Stimulated activated CD4-positive, alpha-beta T cell treated with anti-CD3 and anti-CD28 coated beads, Interleukin-1b, Interleukin-23, amount 100 ng/mL, for 4 hours (primary cell): Measurements from ENCODE around the gene TMC7.
"Not testable (repeated sequence)": the region's sequence is repeated elsewhere in the genome, so short reads cannot be mapped to it uniquely, and the experiment has no call there.

Source experiments
- DNase-seq, 2 donors: peaks; one replicate each; pipeline ENCODE4 v3.0.0-alpha.2; 2020; ENCODE audit warnings: low read depth in 2 of 2

Gene TMC7

DNA sequence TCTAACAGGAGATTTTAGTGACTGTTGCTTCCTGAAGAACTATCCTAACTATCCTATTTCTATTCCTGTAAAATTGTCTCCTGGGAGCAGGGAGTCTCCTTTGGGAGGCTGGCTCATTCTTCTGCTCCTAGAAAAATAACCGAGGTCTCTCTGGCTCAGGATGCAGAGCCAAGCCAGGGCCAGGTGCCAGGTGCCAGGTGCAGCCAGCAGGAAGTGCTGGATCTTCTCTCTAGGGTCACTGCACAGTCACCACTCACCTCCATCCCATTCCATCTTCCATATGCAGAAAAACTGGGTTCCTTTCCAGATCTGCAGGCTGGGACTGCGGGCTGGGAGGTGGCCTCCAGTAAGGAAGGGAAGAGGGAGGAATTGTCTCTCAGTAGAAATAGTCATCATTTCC lies 3.8 kb upstream of the TMC7 start:
- no peak for DNase-seq

DNA sequence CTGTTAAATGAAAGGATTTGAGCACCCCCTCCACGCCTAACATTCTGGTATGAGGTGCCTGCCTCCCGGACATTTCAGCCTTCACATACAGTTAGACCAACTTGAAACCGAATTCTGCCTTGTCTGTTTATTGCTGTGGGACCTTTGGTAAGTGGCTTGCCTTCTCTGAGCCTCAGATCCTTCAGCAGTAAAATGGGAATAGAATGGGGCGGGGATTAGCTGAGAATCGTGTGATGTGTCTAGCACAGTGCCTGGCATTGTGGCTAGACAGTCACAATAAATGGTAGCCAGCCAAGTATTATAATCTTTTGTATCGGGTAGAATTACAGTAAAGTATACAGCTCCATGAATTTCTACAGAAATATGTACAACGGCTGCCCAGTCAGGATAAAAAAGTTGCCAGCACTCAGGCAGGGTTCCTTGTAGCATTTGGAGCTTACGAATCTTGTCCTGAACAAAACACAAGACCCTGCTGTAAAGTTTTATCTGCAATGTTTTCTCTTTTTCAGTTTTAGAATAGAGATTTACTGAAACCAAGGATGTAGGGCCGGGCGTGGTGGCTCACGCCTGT lies 786 bp downstream of the TMC7 start:
- DNase-seq = no peak

DNA sequence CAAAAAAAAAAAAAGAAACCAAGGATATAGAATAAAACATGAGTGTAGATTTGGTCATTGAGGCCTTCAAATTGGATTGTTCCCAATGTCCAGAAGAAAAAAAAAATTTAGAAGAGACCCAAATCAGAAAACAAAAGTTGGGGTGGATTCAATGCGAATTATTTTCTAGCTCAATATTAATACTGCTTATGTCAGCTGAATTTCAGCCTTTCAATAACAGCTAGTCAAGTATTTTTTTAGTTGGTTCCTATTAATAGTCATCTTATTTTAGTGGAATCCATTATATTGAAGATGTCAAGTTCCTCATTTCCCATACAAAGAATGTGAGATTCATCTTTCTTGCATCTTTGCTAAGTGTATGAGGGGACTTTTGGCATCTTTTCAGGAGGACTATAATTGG lies 1.5 kb downstream of the TMC7 start:
- DNase-seq = not testable (repeated sequence)

DNA sequence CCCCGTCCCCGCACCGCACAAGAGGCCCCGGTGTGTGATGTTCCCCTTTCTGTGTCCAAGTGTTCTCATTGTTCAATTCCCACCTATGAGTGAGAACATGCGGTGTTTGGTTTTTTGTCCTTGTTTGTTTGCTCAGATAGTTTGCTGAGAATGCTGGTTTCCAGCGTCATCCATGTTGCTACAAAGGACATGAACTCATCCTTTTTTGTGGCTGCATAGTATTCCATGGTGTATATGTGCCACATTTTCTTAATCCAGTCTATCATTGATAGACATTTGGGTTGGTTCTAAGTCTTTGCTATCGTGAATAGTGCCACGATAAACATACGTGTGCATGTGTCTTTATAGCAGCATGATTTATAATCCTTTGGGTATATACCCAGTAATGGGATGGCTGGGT lies 8.0 kb downstream of the TMC7 start:
- not testable (repeated sequence) for DNase-seq

DNA sequence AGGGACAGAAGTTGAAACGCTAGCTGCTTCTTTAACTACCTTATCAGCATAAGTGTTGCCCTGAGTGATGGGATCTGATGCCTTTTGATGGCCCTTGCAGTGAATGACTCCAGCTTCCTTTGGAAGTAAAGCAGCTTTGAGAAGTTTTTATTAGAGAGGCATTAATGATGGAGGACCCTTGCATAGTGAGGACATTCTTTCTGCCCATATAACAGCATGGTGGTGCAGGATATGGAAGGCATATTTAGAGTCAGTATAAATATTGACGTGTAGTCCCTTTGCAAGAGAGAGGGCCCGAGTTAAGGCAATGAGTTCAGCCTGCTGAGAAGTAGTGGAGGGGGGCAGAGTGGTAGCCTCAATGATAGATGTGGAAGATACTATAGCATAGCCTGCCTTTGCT lies 9.8 kb downstream of the TMC7 start:
- not testable (repeated sequence) for DNase-seq

DNA sequence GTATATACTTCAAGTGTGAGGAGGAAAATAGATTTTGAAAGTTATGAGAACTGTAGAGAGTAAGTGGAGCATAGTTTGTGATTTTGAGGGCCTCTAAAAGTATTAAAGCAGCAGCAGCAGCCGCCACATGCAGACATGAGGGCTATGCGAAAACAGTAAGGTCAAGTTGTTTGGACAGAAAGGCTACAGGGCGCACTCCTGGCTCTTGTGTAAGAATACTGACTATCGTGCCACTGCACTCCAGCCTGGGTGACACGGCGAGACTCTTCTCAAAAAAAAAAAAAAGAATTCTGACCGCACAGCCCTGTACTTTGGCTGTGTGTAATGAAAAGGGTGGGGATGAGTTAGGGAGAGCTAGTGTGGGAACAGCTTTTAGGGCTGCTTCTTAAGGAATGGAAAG lies 10.4 kb downstream of the TMC7 start:
- DNase-seq = not testable (repeated sequence)

DNA sequence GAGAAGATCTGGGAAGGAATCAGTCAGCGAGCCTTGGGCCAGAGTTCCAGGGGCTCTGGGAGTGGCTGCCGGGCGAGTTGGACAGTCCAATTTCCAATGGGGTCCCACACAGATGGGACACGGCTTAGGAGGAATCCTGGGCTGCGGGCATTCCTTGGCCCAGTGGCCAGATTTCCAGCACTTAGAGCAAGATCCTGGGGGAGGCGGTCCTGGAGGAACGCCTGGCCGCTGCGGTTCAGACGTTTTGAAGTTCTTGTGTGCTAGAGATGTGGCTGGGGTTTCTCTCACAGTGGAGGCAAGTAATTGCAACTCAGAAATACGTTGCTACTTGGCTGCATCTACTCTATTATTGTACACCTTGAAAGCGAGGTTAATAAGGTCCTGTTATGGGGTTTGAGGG lies 11.7 kb downstream of the TMC7 start:
- DNase-seq = not testable (repeated sequence)

DNA sequence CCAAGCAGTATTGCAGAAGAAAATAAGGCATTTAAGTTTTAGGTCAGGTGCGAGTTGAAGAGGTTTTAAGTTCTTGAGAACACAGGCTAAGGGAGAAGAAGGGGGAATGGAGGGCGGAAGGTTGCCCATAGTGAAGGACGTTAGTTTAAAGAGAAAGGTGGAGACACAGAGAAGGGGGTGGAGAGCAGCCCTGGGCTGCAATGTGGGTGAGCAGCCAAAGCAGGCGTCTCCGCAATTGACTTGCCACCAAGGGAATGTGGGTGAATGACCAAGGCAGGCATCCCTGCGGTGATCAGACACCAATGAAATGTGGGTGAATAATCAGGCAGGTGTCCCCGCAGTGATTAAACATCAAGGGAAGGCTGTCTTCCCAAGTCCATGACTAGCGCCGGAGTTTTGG lies 12.8 kb downstream of the TMC7 start:
- DNase-seq = not testable (repeated sequence)

DNA sequence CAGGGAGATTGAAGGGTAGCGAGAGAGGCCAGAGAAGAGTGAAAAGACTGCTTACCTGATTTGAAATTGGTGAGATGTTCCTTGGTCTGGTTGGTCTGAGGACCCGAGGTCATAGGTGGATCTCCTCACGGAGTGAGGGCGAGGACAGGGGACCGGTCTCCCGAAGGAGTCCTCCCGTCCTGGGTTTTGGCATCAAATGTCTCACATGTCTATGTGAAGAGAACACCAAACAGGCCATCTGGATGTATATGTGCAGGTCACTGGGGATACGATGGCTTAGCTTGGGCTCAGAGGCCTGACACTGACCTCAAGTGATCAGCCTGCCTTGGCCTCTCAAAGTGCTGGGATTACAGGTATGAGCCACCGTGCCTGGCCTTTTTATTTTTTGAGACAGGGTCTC lies 13.3 kb downstream of the TMC7 start:
- not testable (repeated sequence) for DNase-seq

DNA sequence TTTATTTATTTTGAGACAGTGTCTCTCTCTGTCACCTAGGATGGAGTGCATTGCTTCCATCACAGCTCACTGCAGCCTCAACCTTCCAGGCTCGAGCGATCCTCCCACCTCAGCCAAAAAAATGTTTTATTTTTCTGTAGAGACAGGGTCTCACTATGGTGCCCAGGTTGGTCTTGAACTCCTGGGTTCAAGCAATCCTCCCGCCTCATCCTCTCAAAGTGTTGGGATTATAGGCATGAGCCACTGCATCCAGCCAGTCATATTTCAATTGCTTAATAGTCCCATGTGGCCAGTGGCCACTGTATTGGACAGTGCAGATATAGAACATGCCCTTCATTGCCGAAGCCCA lies 15.3 kb downstream of the TMC7 start:
- DNase-seq = no peak

DNA sequence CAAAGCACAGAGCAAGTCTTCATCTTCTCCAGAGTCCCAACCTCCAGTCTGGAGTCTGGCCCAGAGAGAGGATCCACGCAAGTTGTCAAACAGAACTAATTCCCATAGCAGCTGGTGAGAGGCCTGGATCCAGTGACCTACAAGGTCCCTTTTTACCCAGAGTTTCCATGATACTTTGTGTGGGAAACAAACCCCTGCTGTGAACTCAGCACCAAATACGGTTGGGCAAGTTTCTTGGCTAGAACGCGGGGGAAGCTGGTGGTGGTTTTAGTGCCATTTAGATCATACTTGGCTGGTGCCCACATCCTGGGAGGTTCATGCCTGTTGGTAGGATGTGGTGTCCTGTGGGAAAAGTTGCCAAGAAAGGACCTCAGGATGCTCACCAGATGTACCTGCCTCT lies 18.1 kb downstream of the TMC7 start:
- no peak for DNase-seq

DNA sequence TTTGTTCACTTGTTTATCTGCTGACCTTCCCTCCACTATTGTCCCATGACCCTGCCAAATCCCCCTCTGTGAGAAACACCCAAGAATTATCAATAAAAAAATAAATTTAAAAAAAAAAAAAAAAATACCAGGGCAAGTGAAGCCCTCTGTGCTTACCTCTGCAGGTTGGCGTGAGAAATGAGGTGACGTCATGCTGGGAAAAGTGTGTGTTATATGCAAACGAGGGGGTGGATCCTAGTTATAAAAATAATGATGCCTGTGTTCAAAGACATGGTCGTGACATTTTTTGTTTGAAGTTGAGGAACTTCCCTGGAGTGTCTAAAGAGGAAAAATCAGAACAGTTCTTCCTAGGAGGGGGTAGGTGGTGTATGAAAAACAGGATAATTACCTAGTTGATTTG lies 20.2 kb downstream of the TMC7 start:
- DNase-seq = no peak

DNA sequence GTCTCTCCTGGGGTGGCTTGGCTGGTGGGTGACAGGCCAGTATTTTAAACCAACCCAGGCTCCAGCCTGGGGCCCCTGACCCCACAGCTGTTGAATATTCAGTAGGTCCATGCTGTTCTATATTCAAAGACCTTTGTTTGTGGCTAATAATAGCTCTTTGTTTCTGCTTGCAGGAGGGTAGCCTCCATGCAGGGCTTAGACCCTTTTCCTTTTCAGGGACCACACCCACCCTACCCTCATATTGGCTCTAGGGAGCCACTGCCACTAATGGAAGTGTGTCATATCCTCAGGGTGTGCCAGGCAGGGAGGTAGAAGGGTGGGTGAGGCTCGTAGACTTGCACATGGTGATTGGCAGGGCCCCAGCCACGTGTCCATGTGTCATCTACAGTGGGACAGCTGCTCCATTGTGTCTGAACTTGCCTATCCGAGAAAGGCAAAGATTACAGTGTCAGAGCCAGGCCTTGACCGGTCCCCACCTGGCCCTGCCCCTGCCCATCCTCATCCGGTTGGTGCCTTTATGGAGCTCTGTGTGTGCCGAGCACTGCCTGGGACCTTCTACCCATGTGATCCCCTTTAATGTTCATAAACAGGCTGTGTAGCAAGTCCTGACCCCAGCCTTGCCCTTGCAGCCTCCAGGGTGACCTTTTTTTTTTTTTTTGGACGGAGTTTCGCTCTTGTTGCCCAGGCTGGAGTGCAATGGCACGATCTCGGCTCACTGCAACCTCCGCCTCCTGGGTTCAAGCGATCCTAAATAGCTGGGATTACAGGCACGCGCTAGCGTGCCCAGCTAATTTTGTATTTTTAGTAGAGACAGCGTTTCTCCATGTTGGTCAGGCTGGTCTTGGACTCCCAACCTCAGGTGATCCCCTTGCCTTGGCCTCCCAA lies 22.1 kb downstream of the TMC7 start:
- no peak for DNase-seq

DNA sequence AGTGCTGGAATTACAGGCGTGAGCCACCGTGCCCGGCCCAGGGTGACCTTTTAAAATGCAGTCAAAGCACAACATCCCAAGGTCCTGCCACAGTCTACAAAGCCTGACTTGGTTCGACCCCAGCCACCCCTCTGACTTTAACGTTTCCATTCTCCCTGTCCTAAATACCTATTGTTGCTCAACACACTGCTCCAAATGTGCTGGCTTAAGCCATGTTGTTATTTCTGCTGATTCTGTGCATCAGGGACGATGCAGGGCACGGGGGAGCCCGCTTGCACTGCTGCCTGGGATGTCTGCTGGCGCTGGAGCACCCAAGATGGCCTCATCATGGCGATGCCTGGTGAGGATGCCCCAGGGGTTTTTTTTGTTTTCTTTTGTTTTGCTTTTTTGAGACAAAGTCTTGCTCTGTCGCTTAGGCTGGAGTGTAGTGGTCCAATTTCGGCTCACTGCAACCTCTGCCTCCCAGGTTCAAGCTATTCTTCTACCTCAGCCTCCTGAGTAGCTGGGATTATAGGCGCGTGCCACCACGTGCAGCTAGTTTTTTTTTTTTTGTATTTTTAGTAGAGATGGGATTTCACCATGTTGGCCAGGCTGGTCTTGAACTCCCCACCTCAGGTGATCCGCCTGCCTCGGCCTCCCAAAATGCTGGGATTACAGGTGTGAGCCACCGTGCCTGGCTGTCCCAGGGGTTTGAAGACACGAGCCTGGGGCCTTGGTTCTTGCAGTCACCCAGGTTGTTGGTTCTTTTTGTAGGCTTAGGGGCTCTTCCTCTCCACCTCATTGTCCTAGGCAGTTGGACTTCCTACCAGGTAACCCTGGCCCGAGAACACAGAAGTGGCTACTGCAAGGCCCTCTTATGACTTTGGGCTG lies 22.9 kb downstream of the TMC7 start:
- no peak for DNase-seq

DNA sequence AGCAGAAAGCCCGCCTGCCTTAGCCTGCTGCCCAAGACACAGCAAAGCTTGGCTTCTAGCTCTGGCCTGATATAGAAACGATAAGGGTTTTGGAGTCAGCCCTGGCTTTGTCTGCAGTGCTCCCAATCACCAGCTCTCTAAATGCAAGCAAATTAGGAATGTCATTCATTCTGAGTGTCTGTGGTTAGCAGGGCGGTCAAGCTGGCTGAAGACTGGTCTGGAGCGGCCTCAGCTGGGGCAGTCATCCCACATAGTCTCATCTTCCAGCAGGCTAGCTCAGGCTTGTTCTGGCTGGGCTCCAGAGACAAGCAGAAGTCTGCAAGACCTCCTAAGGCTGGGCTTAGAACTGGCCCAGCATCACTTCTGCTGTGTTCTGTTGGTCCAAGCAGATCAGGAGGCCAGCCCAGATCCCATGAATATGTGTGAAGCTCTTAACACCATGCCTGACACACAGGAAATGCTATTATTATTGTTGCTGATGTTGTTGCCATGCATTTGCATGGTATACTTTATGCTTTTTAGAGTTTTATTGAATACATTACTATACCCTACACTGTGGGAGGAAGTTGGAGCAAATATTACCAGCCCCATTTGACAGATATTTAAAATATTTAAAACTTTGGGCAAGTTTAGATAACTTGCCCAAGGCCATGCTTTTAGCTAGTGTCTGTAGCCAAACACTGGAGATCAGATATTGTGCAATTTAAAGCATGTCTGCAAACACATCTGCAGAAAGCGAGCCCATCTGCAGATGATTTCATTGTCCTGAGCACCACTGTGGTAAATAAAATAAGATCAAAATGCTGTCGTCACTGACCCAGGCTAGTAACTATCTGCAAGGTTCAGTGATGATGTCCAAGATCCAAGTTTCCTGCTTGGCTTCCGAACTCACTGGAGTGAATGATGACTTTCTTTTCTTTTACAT lies 24.8 kb downstream of the TMC7 start:
- DNase-seq = no peak

DNA sequence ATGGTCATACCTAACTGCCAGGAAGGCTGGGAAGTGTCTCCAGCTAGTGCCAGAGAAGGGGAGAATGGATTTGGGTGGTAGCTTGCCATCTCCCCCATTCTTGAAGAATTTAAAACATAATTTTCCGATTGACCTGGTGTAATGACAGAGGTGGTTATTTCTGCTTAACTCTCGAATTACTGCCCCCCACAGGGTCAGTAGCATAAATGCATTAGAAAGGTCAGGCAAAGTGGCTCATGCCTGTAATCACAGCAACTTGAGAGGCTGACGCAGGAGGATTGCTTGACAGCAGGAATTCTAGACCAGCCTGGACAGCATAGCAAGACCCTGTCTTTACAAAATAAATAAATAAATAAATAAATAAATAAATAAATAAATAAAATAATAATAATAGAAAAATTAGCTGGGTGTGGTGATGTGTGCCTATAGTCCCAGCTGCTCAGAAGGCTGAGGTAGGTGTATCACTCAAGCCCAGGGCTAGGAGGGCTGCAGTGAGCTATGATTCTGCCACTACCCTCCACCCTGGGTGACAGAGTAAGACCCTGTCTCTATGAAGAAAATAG lies 27.5 kb downstream of the TMC7 start:
- DNase-seq = no peak

DNA sequence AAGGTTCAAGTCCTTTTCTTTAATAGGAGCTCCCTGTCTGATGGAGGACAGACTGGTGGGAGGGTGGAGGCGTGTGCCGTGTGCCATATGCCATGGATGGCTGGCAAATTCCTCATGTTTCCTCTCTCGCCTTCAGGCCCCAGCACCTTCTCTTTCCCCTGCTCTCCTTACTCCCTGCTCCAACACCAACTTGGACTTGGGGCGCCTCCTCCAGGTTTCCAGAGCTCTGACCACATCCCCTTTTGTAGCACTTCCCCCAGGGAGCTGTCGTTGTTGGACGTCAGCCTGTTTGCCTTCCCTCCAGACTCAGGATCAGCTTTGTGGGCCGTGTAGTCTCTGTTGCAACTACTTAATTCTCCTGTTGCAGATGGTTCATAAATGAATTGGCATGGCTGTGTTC lies 30.7 kb downstream of the TMC7 start:
- no peak for DNase-seq

DNA sequence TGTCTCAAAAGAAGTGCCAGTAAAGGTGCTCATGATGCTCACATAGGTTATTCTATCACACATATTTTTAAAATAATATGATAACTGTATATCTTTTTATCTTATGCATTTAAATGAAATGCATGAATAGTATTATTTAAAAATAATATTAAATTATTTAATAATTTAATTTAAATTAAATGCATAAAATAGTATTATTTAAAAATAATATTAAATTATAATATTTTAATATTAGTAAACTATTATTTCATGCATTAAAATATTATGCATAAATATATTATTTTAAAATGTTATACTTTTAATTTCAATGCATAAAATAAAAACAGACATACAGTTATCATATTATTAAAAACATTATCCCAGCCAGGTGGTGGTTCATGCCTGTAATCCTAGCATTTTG lies 33.4 kb downstream of the TMC7 start:
- DNase-seq = no peak

DNA sequence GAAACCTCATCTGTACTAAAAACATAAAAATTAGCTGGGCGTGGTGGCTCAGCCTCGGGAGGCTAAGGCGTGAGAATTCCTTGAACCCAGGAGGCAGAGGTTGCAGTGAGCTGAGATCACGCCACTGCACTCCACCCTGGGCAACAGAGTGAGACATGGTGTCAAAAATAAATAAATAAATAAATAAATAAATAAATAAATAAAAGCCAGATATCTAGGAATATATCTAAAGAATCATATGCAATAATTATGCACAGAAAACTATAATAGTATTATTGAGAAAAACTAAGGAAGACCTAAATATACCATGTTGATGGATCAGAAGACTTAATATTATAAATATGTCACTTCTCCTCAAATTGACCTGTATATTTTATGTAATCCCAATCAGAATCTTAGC lies 37.0 kb downstream of the TMC7 start:
- DNase-seq = no peak

DNA sequence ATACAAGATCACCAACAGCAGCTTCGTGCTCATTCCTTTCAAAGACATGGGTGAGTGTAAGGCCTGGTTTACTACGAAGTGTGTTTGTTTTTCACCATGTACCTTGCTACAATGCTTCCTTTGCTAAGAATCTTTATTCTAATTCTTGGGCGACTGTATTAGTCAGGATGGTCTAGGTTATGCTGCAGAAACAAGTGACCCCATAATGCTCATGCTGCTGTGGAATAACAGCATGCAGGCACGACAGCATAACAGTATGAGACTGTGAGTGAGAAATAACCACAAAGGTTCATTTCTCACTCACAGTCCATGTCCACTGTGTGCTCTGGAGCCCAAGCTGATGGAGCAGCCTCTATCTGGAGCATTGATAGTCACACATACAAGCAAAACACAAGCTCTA lies 38.0 kb downstream of the TMC7 start:
- DNase-seq = no peak

DNA sequence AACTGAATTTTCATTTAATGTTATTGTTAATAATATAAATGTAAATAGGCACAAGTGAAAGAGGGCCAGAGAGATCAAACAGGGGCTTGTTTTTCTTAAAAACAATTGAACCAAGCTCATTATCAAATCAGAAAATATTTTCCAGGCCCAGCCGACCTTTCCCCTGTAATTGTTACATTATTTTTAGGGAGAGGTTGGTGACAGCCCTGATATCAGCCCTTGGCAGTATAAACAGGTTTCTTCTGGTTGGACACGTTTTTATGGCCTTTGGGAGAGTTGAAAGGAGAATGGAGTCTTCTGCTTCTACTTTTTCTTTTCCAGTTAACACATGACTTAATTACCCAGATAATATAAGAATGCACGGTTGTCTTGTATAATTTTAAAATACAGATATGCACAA lies 43.7 kb downstream of the TMC7 start:
- DNase-seq = no peak
